ENCODE data around the gene ZNF14. TPM values are rescaled to one million over a fixed set of nuclear protein-coding genes. Genes with fewer than 3 reads are reported as not detected.

Gene ZNF14
- total and polyA plus RNA-seq, 9 of the 15 experiments (the other 6 are each of a cell fraction or from before 2014, with no cell fraction given): 1.9 to 7.0 (median 4.0) TPM

DNA sequence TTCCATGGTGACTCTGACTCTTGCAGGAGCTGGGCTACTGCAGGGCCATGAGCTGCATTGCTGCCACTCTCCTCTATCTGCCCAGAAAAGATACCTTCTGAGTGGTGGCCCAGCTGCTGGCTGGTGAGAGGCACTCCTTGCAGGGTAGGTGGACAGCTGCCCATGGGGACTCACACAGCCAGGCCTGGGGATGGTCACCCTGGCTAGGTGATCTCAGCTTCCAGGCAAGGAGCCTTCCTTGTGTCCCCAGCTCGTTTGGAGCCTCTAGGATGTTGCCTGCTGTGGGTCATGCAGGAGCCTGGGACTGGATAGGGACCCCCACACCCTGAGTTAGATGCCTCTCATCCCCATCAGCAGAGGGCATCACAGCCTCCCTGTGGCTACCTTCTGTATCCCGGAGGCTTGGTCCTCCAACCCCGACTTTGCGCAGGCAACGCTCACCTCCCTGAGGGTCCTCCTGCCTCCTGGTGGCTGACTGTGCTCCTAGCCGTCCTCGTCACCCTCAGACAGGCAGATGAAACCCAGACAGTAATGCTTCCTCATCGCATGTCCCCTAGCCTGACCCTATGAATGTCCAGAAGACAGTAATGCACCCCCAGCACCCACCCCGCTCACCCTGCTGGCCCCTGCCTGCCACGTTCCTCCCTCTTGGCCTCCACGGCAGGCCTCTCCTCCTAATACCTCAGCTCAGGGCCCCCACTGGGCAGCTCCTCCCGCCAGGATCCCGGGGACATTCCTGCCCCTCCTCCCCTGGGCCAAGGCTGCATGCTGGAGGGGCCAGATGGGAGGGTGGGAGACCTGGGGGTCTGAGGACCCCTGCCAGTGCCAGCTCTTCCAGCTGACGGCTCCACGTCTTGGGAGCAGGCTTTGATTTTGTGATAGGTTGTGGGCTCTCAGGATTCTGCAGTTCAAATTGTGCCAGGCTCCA, 13.6 kb upstream of the ZNF14 start:
- H3K4me1 ChIP-seq (replicated peaks in 1 of 2; ENCODE audit: control insufficient read depth in 2 of 2, insufficient read depth in 2 of 2, low read length in 2 of 2): peaks cover 0 to 18% of the 10 kb centered on the region in 2 experiments; a peak in 3 of 5 replicates
- ChIA-PET CTCF (ENCODE audit: low intra/inter-chr PET ratio) (no interaction called here), POLR2A (interaction anchor here (1.2 kb wide), 1 partner anchor 70 kb away, joined by 3 read pairs; no protein-coding TSS in a partner anchor)
- no peaks in the 10 kb centered on the region for H3K9me3 ChIP-seq (replicated peaks; ENCODE audit: control insufficient read depth, insufficient read depth, low read depth, low read length)
- TF ChIP-seq, protein P1, sequence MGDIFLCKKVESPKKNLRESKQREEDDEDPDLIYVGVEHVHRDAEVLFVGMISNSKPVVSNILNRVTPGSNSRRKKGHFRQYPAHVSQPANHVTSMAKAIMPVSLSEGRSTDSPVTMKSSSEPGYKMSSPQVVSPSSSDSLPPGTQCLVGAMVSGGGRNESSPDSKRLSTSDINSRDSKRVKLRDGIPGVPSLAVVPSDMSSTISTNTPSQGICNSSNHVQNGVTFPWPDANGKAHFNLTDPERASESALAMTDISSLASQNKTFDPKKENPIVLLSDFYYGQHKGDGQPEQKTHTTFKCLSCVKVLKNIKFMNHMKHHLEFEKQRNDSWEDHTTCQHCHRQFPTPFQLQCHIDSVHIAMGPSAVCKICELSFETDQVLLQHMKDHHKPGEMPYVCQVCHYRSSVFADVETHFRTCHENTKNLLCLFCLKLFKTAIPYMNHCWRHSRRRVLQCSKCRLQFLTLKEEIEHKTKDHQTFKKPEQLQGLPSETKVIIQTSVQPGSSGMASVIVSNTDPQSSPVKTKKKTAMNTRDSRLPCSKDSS (IDR thresholded peaks at IDR 0.05; ENCODE audit: low read depth, partially characterized antibody): no peak
- TF ChIP-seq RBM39 (optimal IDR thresholded peaks at IDR 0.05; ENCODE audit: low read depth, low read length) (no peak), NRF1 (conservative IDR thresholded peaks at IDR 0.05 in 1 of 2, IDR thresholded peaks at IDR 0.05 in 1 of 2) (peak in 1 of 2 experiments; percentile 13; a peak in 1 of 4 replicates), BACH1 (tag; IDR thresholded peaks at IDR 0.05) (no peak), BRD9 (IDR thresholded peaks at IDR 0.05; ENCODE audit: low read depth, partially characterized antibody) (no peak), RAD21 (CRISPR knock-in tag; conservative IDR thresholded peaks at IDR 0.05 in 1 of 2, IDR thresholded peaks at IDR 0.05 in 1 of 2) (peak in 1 of 2 experiments; percentile 31; a peak in 2 of 4 replicates), EZH2 (IDR thresholded peaks at IDR 0.05; ENCODE audit: borderline replicate concordance, low read depth, low read length) (no peak), DACH1 (IDR thresholded peaks at IDR 0.05; ENCODE audit: partially characterized antibody) (no peak), DDX20 (tag; IDR thresholded peaks at IDR 0.05; ENCODE audit: low read depth) (no peak)
- TF ChIP-seq, protein P2, sequence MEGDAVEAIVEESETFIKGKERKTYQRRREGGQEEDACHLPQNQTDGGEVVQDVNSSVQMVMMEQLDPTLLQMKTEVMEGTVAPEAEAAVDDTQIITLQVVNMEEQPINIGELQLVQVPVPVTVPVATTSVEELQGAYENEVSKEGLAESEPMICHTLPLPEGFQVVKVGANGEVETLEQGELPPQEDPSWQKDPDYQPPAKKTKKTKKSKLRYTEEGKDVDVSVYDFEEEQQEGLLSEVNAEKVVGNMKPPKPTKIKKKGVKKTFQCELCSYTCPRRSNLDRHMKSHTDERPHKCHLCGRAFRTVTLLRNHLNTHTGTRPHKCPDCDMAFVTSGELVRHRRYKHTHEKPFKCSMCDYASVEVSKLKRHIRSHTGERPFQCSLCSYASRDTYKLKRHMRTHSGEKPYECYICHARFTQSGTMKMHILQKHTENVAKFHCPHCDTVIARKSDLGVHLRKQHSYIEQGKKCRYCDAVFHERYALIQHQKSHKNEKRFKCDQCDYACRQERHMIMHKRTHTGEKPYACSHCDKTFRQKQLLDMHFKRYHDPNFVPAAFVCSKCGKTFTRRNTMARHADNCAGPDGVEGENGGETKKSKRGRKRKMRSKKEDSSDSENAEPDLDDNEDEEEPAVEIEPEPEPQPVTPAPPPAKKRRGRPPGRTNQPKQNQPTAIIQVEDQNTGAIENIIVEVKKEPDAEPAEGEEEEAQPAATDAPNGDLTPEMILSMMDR (IDR thresholded peaks at IDR 0.05 in 2 of 3, conservative IDR thresholded peaks at IDR 0.05 in 1 of 3; ENCODE audit: insufficient read depth in 2 of 3, low read depth in 1 of 3, low read length in 3 of 3): peak; percentile 34 to 43 (median 35); a peak in 4 of 6 replicates
- peak; percentile 66 for ATAC-seq
- under 1% methylated on average over 13 of the region's 15 CpGs for WGBS (ENCODE audit: insufficient coverage, low coverage, missing lambda C conversion rate)
- no peak overlapping the region for H3K4me2 ChIP-seq (ENCODE audit: insufficient read depth, low read length)
- no peaks in the 10 kb centered on the region for H4K20me1 ChIP-seq (replicated peaks; ENCODE audit: control insufficient read depth, insufficient read depth, low read length)
- H3K4me3 ChIP-seq: no peak overlapping the region
- peaks cover 14 to 80% of the 10 kb centered on the region in 2 experiments; a peak in 4 of 5 replicates for H3K27me3 ChIP-seq (ENCODE audit: control insufficient read depth in 2 of 2, insufficient read depth in 2 of 2, low read length in 2 of 2)
- intact Hi-C loops (cut with micrococcal nuclease) (loop anchor here (10.0 kb wide), 1 partner anchor 182 kb away; no protein-coding TSS in a partner anchor), in situ Hi-C loops (cut with MboI) (no loop called here)
- H3K9ac ChIP-seq (ENCODE audit: insufficient read depth in 1 of 2, low read depth in 2 of 2, low read length in 2 of 2): no peak overlapping the region
- no peaks in the 10 kb centered on the region for H3K79me2 ChIP-seq (ENCODE audit: control insufficient read depth, insufficient read depth, low read length)
- peak in 2 of 4 experiments; percentile 12 to 21 for DNase-seq (ENCODE audit: extremely low read depth in 1 of 4, low spot score in 3 of 4)
- peaks cover 3% of the 10 kb centered on the region for H3K9me1 ChIP-seq (ENCODE audit: control insufficient read depth, insufficient read depth, low read length)
- no peaks in the 10 kb centered on the region for H3K36me3 ChIP-seq (ENCODE audit: control insufficient read depth, insufficient read depth, low read length)
- H3K27ac ChIP-seq (ENCODE audit: extremely low read depth, low read depth, low read length): no peak overlapping the region
- peak; percentile 11 for FAIRE-seq
- no TSS peak for BruUV-seq (replicated peaks)
- H2AFZ ChIP-seq (ENCODE audit: low read depth, low read length): no peak overlapping the region

All from K562 (cell line).